Ectodermal cell (in vitro differentiated cells): ENCODE data around the gene ZGRF1.
A peak's percentile ranks its signal among the peaks of the same experiment; 100 is the strongest.
"Not testable (repeated sequence)": the region's sequence is repeated elsewhere in the genome, so short reads cannot be mapped to it uniquely, and the experiment has no call there.

Source experiments
- H3K27ac ChIP-seq: 2 replicates; pipeline ENCODE4 v1.7.0; 2013; ENCODE audit warnings: mild to moderate bottlenecking, low read depth, low read length; ENCODE audit not compliant: insufficient read depth, poor library complexity, severe bottlenecking
- H3K27me3 ChIP-seq: 2 replicates; pipeline ENCODE4 v1.7.0; 2013; ENCODE audit warnings: mild to moderate bottlenecking, low read length; ENCODE audit not compliant: insufficient read depth, control insufficient read depth, poor library complexity, severe bottlenecking
- H3K36me3 ChIP-seq: one replicate; pipeline ENCODE4 v1.7.0; 2013; ENCODE audit warnings: low read length; ENCODE audit not compliant: control insufficient read depth, insufficient read depth
- H3K4me1 ChIP-seq: one replicate; pipeline ENCODE4 v1.7.0; 2013; ENCODE audit warnings: low read length; ENCODE audit not compliant: control insufficient read depth, insufficient read depth
- H3K4me3 ChIP-seq: 2 replicates; pipeline ENCODE4 v1.7.0; 2013; ENCODE audit warnings: low read depth, low read length, control low read depth; ENCODE audit not compliant: insufficient read depth
- H3K9me3 ChIP-seq: 2 replicates; pipeline ENCODE4 v1.7.0; 2013; ENCODE audit warnings: mild to moderate bottlenecking, low read length, moderate library complexity; ENCODE audit not compliant: control insufficient read depth
- WGBS, 2 experiments: methylation state at CpG; one replicate each; pipeline ENCODE4 v1.1.7; 2013; ENCODE audit warnings: missing lambda C conversion rate in 2 of 2; 5-methylcytosine and 5-hydroxymethylcytosine counted together

The ZGRF1 gene

GRCh38 chr4:112644595-112645535, 8.2 kb upstream of the ZGRF1 start:
- not testable (repeated sequence) for H3K4me1 ChIP-seq, H3K27me3 ChIP-seq, H3K9me3 ChIP-seq, H3K4me3 ChIP-seq, H3K36me3 ChIP-seq
- H3K27ac ChIP-seq = peak overlapping the region; percentile 40
- 76 to 80% methylated on average over 7 of the region's 10 CpGs for WGBS, 2 experiments

- Histone ChIP-seq H3K4me1 (peaks cover 12% of the 10 kb centered on the region), H3K9me3 (no peaks in the 10 kb centered on the region), H3K4me3 (no peak overlapping the region), H3K27ac (no peak overlapping the region), H3K27me3 (no peaks in the 10 kb centered on the region), H3K36me3 (peaks cover 12% of the 10 kb centered on the region)
- WGBS, 2 experiments = 89 to 96% methylated on average over 2 of the region's 2 CpGs
Measured at GRCh38 chr4:112642526-112642925, 5.8 kb upstream of the ZGRF1 start.

GRCh38 chr4:112637552-112637866, 800 bp upstream of the ZGRF1 start:
- Histone ChIP-seq H3K9me3 (no peaks in the 10 kb centered on the region), H3K27ac (peak overlapping the region; percentile 63), H3K27me3 (no peaks in the 10 kb centered on the region), H3K4me3 (peak overlapping the region; percentile 90), H3K36me3 (peaks cover 7% of the 10 kb centered on the region), H3K4me1 (peaks cover 8% of the 10 kb centered on the region)
- 2 to 3% methylated on average over 8 of the region's 8 CpGs for WGBS, 2 experiments

GRCh38 chr4:112633477-112634235, 3.1 kb downstream of the ZGRF1 start:
- H3K9me3 ChIP-seq = no peaks in the 10 kb centered on the region
- no peak overlapping the region for H3K4me3 ChIP-seq
- peaks cover 8% of the 10 kb centered on the region for H3K4me1 ChIP-seq
- no peak overlapping the region for H3K27ac ChIP-seq
- H3K36me3 ChIP-seq = peaks cover 21% of the 10 kb centered on the region
- 43 to 50% methylated on average over 4 of the region's 4 CpGs for WGBS, 2 experiments
- no peaks in the 10 kb centered on the region for H3K27me3 ChIP-seq

- H3K27me3 ChIP-seq = no peaks in the 10 kb centered on the region
Measured at GRCh38 chr4:112626228-112626627, 10.5 kb downstream of the ZGRF1 start.

GRCh38 chr4:112616984-112617383, 19.7 kb downstream of the ZGRF1 start:
- Histone ChIP-seq H3K4me1 (no peaks in the 10 kb centered on the region), H3K27me3 (no peaks in the 10 kb centered on the region), H3K9me3 (no peaks in the 10 kb centered on the region), H3K27ac (no peak overlapping the region), H3K36me3 (peaks cover 27% of the 10 kb centered on the region), H3K4me3 (no peak overlapping the region)
- 100% methylated on average over 1 of the region's 2 CpGs for WGBS, 2 experiments

More at GRCh38 chr4:112626228-112626627, 10.5 kb downstream of the ZGRF1 start:
- Histone ChIP-seq H3K4me3 (no peak overlapping the region), H3K36me3 (peaks cover 20% of the 10 kb centered on the region), H3K9me3 (no peaks in the 10 kb centered on the region), H3K4me1 (no peaks in the 10 kb centered on the region), H3K27ac (no peak overlapping the region)
- 88 to 91% methylated on average over 4 of the region's 4 CpGs for WGBS, 2 experiments

GRCh38 chr4:112612814-112613213, 23.9 kb downstream of the ZGRF1 start:
- not testable (repeated sequence) for H3K4me3 ChIP-seq, H3K27me3 ChIP-seq, H3K4me1 ChIP-seq, H3K27ac ChIP-seq, H3K9me3 ChIP-seq
- peaks cover 42% of the 10 kb centered on the region for H3K36me3 ChIP-seq
- 83 to 94% methylated on average over 2 of the region's 2 CpGs for WGBS, 2 experiments

- Histone ChIP-seq H3K27me3 (no peaks in the 10 kb centered on the region), H3K36me3 (peaks cover 25% of the 10 kb centered on the region), H3K9me3 (no peaks in the 10 kb centered on the region), H3K4me1 (no peaks in the 10 kb centered on the region), H3K4me3 (no peak overlapping the region), H3K27ac (no peak overlapping the region)
Measured at GRCh38 chr4:112604589-112604988, 32.1 kb downstream of the ZGRF1 start.

GRCh38 chr4:112594993-112595392, 41.7 kb downstream of the ZGRF1 start:
- Histone ChIP-seq H3K27me3 (no peaks in the 10 kb centered on the region), H3K4me1 (no peaks in the 10 kb centered on the region), H3K27ac (no peak overlapping the region), H3K9me3 (no peaks in the 10 kb centered on the region), H3K36me3 (no peaks in the 10 kb centered on the region), H3K4me3 (no peak overlapping the region)
- WGBS, 2 experiments = no CpG with 5 or more reads among the region's 1 CpG

- no peak overlapping the region for H3K27ac ChIP-seq
Measured at GRCh38 chr4:112593438-112594133, 43.1 kb downstream of the ZGRF1 start.

More at GRCh38 chr4:112593438-112594133, 43.1 kb downstream of the ZGRF1 start:
- Histone ChIP-seq H3K9me3 (no peaks in the 10 kb centered on the region), H3K4me3 (no peak overlapping the region), H3K36me3 (no peaks in the 10 kb centered on the region), H3K4me1 (no peaks in the 10 kb centered on the region), H3K27me3 (no peaks in the 10 kb centered on the region)
- WGBS, 2 experiments = 94 to 95% methylated on average over 5 of the region's 5 CpGs
